RWPE1 (cell line): Measurements from ENCODE around the gene XBP1.

Source experiments
- CTCF ChIA-PET: fragments of 350-600 bp; sonication (Branson Sonifier 250); formaldehyde crosslinking; extraction: SDS; loops from one replicate; lab custom pipeline; 2021; lab: Yijun Ruan, JAX
- POLR2A ChIA-PET: fragments of 400-600 bp; formaldehyde crosslinking; extraction: SDS; loops from one replicate; lab custom pipeline; 2020; ENCODE audit warnings: antibody characterized with exemption; ENCODE audit not compliant: low non-redundant PET; lab: Yijun Ruan, JAX
- DNase-seq: peaks from one replicate; pipeline ENCODE4 v3.0.0; 2012; ENCODE audit warnings: low spot score
- H3K27ac ChIP-seq: fragments of 450-650 bp; 2 replicates; pipeline ENCODE4 v1.5.1; 2017
- TF ChIP-seq, protein P1 (sequence below): fragments of 450-650 bp; conservative IDR thresholded peaks from 2 replicates; pipeline ENCODE4 v1.5.1; 2017; ENCODE audit warnings: low read depth, mild to moderate bottlenecking

Gene XBP1

DNA sequence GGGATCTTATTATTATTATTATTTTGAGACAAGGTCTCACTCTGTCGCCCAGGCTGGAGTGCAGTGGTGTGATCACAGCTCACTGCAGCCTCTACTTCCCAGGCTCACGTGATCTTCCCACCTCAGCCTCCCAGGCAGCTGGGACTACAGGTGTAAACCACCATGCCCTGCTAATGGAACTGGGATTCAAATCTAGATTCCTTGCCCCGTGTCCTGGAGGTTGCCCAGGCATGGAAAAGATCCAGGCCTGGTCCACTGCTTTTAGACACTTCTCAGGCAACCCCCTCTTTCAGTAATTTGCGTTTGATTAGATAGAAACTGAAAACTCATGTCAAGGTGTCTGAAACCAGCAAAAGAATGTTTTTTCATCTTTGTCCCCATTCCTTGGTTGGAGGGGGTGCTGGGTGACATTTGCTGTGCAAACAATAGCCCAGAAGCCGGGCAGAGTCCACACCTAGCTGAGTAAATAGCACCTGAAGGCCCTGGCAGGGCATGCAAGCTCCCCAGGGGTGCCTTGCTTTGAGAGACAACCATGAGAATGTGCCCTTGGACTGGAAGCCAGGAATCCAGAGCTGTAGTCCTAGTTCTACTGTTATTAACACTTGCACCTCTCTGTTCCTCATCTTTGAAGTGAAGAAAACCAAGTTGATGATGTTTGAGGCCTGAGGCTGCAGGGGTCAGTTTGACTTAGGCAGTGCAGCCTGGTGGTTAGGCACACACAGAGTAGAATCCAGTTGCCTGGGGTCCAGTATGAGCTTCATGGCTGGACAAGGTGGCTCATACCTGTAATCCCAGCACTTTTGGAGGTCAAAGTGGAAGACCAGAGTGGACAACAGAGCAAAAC is 19.1 kb upstream of the XBP1 start:
- CTCF ChIA-PET = no interaction called here
- DNase-seq = no peak

GRCh38 chr22:28817919-28818859 is 17.8 kb upstream of the XBP1 start:
- POLR2A ChIA-PET = no interaction called here
- CTCF ChIA-PET = no interaction called here
- DNase-seq = no peak
- TF ChIP-seq, protein P1, sequence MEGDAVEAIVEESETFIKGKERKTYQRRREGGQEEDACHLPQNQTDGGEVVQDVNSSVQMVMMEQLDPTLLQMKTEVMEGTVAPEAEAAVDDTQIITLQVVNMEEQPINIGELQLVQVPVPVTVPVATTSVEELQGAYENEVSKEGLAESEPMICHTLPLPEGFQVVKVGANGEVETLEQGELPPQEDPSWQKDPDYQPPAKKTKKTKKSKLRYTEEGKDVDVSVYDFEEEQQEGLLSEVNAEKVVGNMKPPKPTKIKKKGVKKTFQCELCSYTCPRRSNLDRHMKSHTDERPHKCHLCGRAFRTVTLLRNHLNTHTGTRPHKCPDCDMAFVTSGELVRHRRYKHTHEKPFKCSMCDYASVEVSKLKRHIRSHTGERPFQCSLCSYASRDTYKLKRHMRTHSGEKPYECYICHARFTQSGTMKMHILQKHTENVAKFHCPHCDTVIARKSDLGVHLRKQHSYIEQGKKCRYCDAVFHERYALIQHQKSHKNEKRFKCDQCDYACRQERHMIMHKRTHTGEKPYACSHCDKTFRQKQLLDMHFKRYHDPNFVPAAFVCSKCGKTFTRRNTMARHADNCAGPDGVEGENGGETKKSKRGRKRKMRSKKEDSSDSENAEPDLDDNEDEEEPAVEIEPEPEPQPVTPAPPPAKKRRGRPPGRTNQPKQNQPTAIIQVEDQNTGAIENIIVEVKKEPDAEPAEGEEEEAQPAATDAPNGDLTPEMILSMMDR = no peak
- no peak overlapping the region for H3K27ac ChIP-seq

More for the DNA sequence above, 19.1 kb upstream of the XBP1 start:
- POLR2A ChIA-PET = no interaction called here
- H3K27ac ChIP-seq = no peak overlapping the region
- TF ChIP-seq, protein P1 = no peak

- POLR2A ChIA-PET = no interaction called here
- no peak for DNase-seq
- CTCF ChIA-PET = interaction anchor here (1.2 kb wide), 1 partner anchor 12 kb away, joined by 4 read pairs; no protein-coding TSS in a partner anchor
- no peak overlapping the region for H3K27ac ChIP-seq
- TF ChIP-seq, protein P1 = no peak
These were observed 16.7 kb upstream of the XBP1 start for GRCh38 chr22:28817064-28817463.

DNA sequence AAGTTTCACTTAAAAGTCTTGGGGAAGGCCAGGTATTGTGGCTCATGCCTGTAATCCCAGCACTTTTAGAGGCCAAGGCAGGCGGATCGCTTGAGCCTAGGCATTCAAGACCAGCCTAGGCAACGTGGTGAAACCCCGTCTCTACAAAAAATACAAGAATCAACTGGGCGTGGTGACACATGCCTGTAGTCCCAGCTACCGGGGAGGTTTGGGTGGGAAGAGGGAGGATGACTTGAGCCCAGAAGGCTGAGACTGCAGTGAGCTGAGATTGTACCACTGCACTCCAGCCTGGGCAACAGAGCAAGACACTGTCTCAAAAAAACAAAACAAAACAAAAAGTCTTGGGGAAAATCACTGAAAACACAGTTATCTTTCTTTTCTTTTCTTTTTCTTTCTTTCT is 15.4 kb upstream of the XBP1 start:
- CTCF ChIA-PET = no interaction called here
- H3K27ac ChIP-seq = no peak overlapping the region
- POLR2A ChIA-PET = no interaction called here
- no peak for DNase-seq
- TF ChIP-seq, protein P1 = no peak

GRCh38 chr22:28815111-28815510 is 14.7 kb upstream of the XBP1 start:
- TF ChIP-seq, protein P1 = no peak
- ChIA-PET POLR2A (no interaction called here), CTCF (no interaction called here)
- H3K27ac ChIP-seq = no peak overlapping the region
- DNase-seq = no peak

GRCh38 chr22:28813772-28814518 is 13.6 kb upstream of the XBP1 start:
- no peak overlapping the region for H3K27ac ChIP-seq
- CTCF ChIA-PET = no interaction called here
- DNase-seq = no peak
- POLR2A ChIA-PET = no interaction called here
- TF ChIP-seq, protein P1 = no peak
